ACC112 (cell line): ENCODE data around the gene PCNX2.
"Not testable (repeated sequence)": the region's sequence is repeated elsewhere in the genome, so short reads cannot be mapped to it uniquely, and the experiment has no call there.

ENCODE experiments used
- H2AFZ ChIP-seq: fragments of 200-600 bp; sonication (generic); one replicate; pipeline ENCODE4 v1.6.0; 2017; ENCODE audit warnings: antibody characterized with exemption, low read length; ENCODE audit not compliant: unreplicated experiment
- H3K27ac ChIP-seq: fragments of 200-600 bp; sonication (generic); 2 replicates; pipeline ENCODE4 v1.5.1; 2014; ENCODE audit warnings: low read depth, mild to moderate bottlenecking, antibody characterized with exemption, low read length, moderate library complexity
- H3K27me3 ChIP-seq: fragments of 200-600 bp; sonication (generic); 2 replicates; pipeline ENCODE4 v1.6.1; 2014; ENCODE audit warnings: mild to moderate bottlenecking, antibody characterized with exemption, low read length, moderate library complexity, mixed read lengths; ENCODE audit not compliant: insufficient read depth
- H3K36me3 ChIP-seq: fragments of 200-600 bp; sonication (generic); 2 replicates; pipeline ENCODE4 v1.6.1; 2016; ENCODE audit warnings: mild to moderate bottlenecking, antibody characterized with exemption, low read length, moderate library complexity, mixed read lengths; ENCODE audit not compliant: insufficient read depth
- H3K4me1 ChIP-seq: fragments of 200-600 bp; sonication (generic); one replicate; pipeline ENCODE4 v1.6.1; 2016; ENCODE audit warnings: low read length, mixed read lengths; ENCODE audit not compliant: insufficient read depth, unreplicated experiment, control insufficient read depth
- H3K4me3 ChIP-seq: fragments of 200-600 bp; sonication (generic); 2 replicates; pipeline ENCODE4 v1.5.1; 2014; ENCODE audit warnings: mild to moderate bottlenecking, low read depth, low read length
- H3K79me2 ChIP-seq: fragments of 200-600 bp; sonication (generic); one replicate; pipeline ENCODE4 v1.6.0; 2016; ENCODE audit warnings: low read length; ENCODE audit not compliant: control insufficient read depth, unreplicated experiment, insufficient read depth

PCNX2 gene

GRCh38 chr1:233188061-233188460, 107.5 kb downstream of the PCNX2 start:
- Histone ChIP-seq H3K27me3 (no peaks in the 10 kb centered on the region), H3K27ac (no peak overlapping the region), H3K79me2 (no peaks in the 10 kb centered on the region), H2AFZ (no peak overlapping the region), H3K4me3 (no peak overlapping the region), H3K4me1 (no peaks in the 10 kb centered on the region), H3K36me3 (0 out of 2 replicates have a peak, but pooled peaks cover 5% of the 10 kb centered on the region)

- Histone ChIP-seq H3K4me3 (no peak overlapping the region), H3K27ac (no peak overlapping the region), H3K36me3 (peaks cover 8% of the 10 kb centered on the region), H3K27me3 (no peaks in the 10 kb centered on the region), H2AFZ (no peak overlapping the region), H3K79me2 (no peaks in the 10 kb centered on the region), H3K4me1 (no peaks in the 10 kb centered on the region)
Observed at GRCh38 chr1:233183226-233184020, 112.1 kb downstream of the PCNX2 start.

- Histone ChIP-seq H3K27ac (no peak overlapping the region), H3K27me3 (no peaks in the 10 kb centered on the region), H3K4me3 (no peak overlapping the region), H3K79me2 (no peaks in the 10 kb centered on the region), H3K36me3 (peaks cover 14% of the 10 kb centered on the region), H2AFZ (no peak overlapping the region), H3K4me1 (no peaks in the 10 kb centered on the region)
Observed at GRCh38 chr1:233182587-233182986, 112.9 kb downstream of the PCNX2 start.

GRCh38 chr1:233180641-233181364, 114.7 kb downstream of the PCNX2 start:
- Histone ChIP-seq H3K79me2 (no peaks in the 10 kb centered on the region), H3K4me3 (no peak overlapping the region), H3K27ac (no peak overlapping the region), H2AFZ (no peak overlapping the region), H3K4me1 (no peaks in the 10 kb centered on the region), H3K27me3 (no peaks in the 10 kb centered on the region), H3K36me3 (peaks cover 14% of the 10 kb centered on the region)

GRCh38 chr1:233179638-233180037, 115.9 kb downstream of the PCNX2 start:
- H3K27ac ChIP-seq, H3K27me3 ChIP-seq, H3K4me3 ChIP-seq, H3K4me1 ChIP-seq, H2AFZ ChIP-seq, H3K79me2 ChIP-seq: not testable (repeated sequence)
- peaks cover 14% of the 10 kb centered on the region for H3K36me3 ChIP-seq

GRCh38 chr1:233172201-233172600, 123.3 kb downstream of the PCNX2 start:
- Histone ChIP-seq H3K4me1 (no peaks in the 10 kb centered on the region), H3K27ac (no peak overlapping the region), H2AFZ (no peak overlapping the region), H3K27me3 (no peaks in the 10 kb centered on the region), H3K4me3 (no peak overlapping the region), H3K36me3 (peaks cover 18% of the 10 kb centered on the region), H3K79me2 (no peaks in the 10 kb centered on the region)

GRCh38 chr1:233170741-233171140, 124.8 kb downstream of the PCNX2 start:
- Histone ChIP-seq H3K27me3 (no peaks in the 10 kb centered on the region), H3K4me3 (no peak overlapping the region), H2AFZ (no peak overlapping the region), H3K27ac (no peak overlapping the region), H3K79me2 (no peaks in the 10 kb centered on the region), H3K4me1 (no peaks in the 10 kb centered on the region), H3K36me3 (peaks cover 19% of the 10 kb centered on the region)

- no peak overlapping the region for H3K27ac ChIP-seq
- H3K4me3 ChIP-seq: no peak overlapping the region
- no peaks in the 10 kb centered on the region for H3K27me3 ChIP-seq
- no peaks in the 10 kb centered on the region for H3K4me1 ChIP-seq
- peaks cover 32% of the 10 kb centered on the region for H3K36me3 ChIP-seq
- H2AFZ ChIP-seq: no peak overlapping the region
- H3K79me2 ChIP-seq: no peaks in the 10 kb centered on the region
Observed at GRCh38 chr1:233168384-233168783, 127.1 kb downstream of the PCNX2 start.

GRCh38 chr1:233166896-233167295, 128.6 kb downstream of the PCNX2 start:
- Histone ChIP-seq H3K79me2 (no peaks in the 10 kb centered on the region), H3K4me3 (no peak overlapping the region), H3K27ac (no peak overlapping the region), H3K27me3 (no peaks in the 10 kb centered on the region), H3K4me1 (no peaks in the 10 kb centered on the region), H2AFZ (no peak overlapping the region), H3K36me3 (peaks cover 25% of the 10 kb centered on the region)

- H3K36me3 ChIP-seq: peaks cover 18% of the 10 kb centered on the region
- no peak overlapping the region for H3K27ac ChIP-seq
- no peak overlapping the region for H2AFZ ChIP-seq
- no peaks in the 10 kb centered on the region for H3K4me1 ChIP-seq
- H3K4me3 ChIP-seq: no peak overlapping the region
- H3K27me3 ChIP-seq: no peaks in the 10 kb centered on the region
- H3K79me2 ChIP-seq: no peaks in the 10 kb centered on the region
Observed at GRCh38 chr1:233163696-233164095, 131.8 kb downstream of the PCNX2 start.

- H3K4me3 ChIP-seq: no peak overlapping the region
- H3K79me2 ChIP-seq: no peaks in the 10 kb centered on the region
- H2AFZ ChIP-seq: no peak overlapping the region
- H3K36me3 ChIP-seq: peaks cover 4% of the 10 kb centered on the region
- no peaks in the 10 kb centered on the region for H3K27me3 ChIP-seq
- H3K27ac ChIP-seq: no peak overlapping the region
- no peaks in the 10 kb centered on the region for H3K4me1 ChIP-seq
Observed at GRCh38 chr1:233158322-233158721, 137.2 kb downstream of the PCNX2 start.
